Measurements from ENCODE around the gene PSMB7. TPM values are rescaled to one million over a fixed set of nuclear protein-coding genes. Genes with fewer than 3 reads are reported as not detected.

Gene PSMB7
- total and polyA plus RNA-seq, 2 of the 4 experiments (the other 2 are of a cell fraction): 340 to 430 TPM

GRCh38 chr9:124321935-124322334, 93.3 kb downstream of the PSMB7 start:
- ATAC-seq (ENCODE audit: low read depth) (no peak), DNase-seq (no peak)
- no peak overlapping the region for H3K27ac ChIP-seq (ENCODE audit: insufficient read depth, low read length)
- no peak overlapping the region for H3K4me3 ChIP-seq (ENCODE audit: insufficient read depth, low read depth, low read length)
- H3K4ac ChIP-seq (ENCODE audit: low read depth, low read length): no peak overlapping the region
- H4K91ac ChIP-seq (ENCODE audit: insufficient read depth, low read depth, low read length): no peak overlapping the region
- H4K20me1 ChIP-seq (ENCODE audit: insufficient read depth, low read length): peaks cover 5% of the 10 kb centered on the region; the same call in 1 of the 2 replicates
- H3K23ac ChIP-seq (ENCODE audit: low read depth, low read length): no peak overlapping the region
- no peak overlapping the region for H3K9ac ChIP-seq (ENCODE audit: low read depth, low read length)
- intact Hi-C loops (cut with micrococcal nuclease): no loop called here
- no peak overlapping the region for H2BK15ac ChIP-seq (ENCODE audit: low read depth, low read length)
- H3K56ac ChIP-seq (ENCODE audit: extremely low read depth, insufficient read depth, low read length): no peak overlapping the region
- no peaks in the 10 kb centered on the region for H3K27me3 ChIP-seq (ENCODE audit: control insufficient read depth, insufficient read depth, low read length)
- H2BK20ac ChIP-seq (ENCODE audit: low read depth, low read length): no peak overlapping the region
- H3K36me3 ChIP-seq (ENCODE audit: control insufficient read depth, insufficient read depth, low read length): peaks cover 67% of the 10 kb centered on the region
- ChIA-PET CTCF (no interaction called here), POLR2A (ENCODE audit: unreplicated experiment) (no interaction called here)
- peaks cover 6% of the 10 kb centered on the region; the same call in 1 of the 2 replicates for H3K4me1 ChIP-seq (ENCODE audit: control insufficient read depth, insufficient read depth, low read length)
- no peak overlapping the region for H3K4me2 ChIP-seq (ENCODE audit: low read depth, low read length)
- peaks cover 4% of the 10 kb centered on the region; the same call in 1 of the 2 replicates for H3K9me1 ChIP-seq (ENCODE audit: insufficient read depth, low read length)
- H3K18ac ChIP-seq (ENCODE audit: low read depth, low read length): no peak overlapping the region
- H2AFZ ChIP-seq (replicated peaks; ENCODE audit: low read length, poor library complexity): no peak overlapping the region
- TF ChIP-seq MAZ (IDR thresholded peaks at IDR 0.05; ENCODE audit: borderline replicate concordance, low read depth, low read length): no peak
- TF ChIP-seq NFE2L2 (IDR thresholded peaks at IDR 0.05; ENCODE audit: low read depth, low read length): no peak
- TF ChIP-seq CTCF (conservative IDR thresholded peaks at IDR 0.05; ENCODE audit: low read depth, low read length): no peak
- no peak for TF ChIP-seq BHLHE40 (IDR thresholded peaks at IDR 0.05; ENCODE audit: low read depth, low read length)
- TF ChIP-seq POLR2A (IDR thresholded peaks at IDR 0.05; ENCODE audit: low read depth, low read length): no peak
- no peak for TF ChIP-seq RFX5 (IDR thresholded peaks at IDR 0.05; ENCODE audit: low read depth, low read length)
- no peak for TF ChIP-seq RAD21 (IDR thresholded peaks at IDR 0.05; ENCODE audit: low read length)
- no peak for TF ChIP-seq CEBPB (IDR thresholded peaks at IDR 0.05; ENCODE audit: low read depth, low read length)
- no peak for TF ChIP-seq MXI1 (IDR thresholded peaks at IDR 0.05; ENCODE audit: borderline replicate concordance, low read depth, low read length)
- in situ Hi-C loops (cut with MboI; ENCODE audit: low sequenced_read_pairs): loop anchor here (5.0 to 25.0 kb wide), 2 partner anchors 195 to 785 kb away; no protein-coding TSS in a partner anchor
- H2BK5ac ChIP-seq (ENCODE audit: low read depth, low read length, poor library complexity, severe bottlenecking): no peak overlapping the region
- dilution Hi-C loops (cut with HindIII; ENCODE audit: low sequenced_read_pairs, unreplicated experiment): no loop called here
- H4K8ac ChIP-seq (ENCODE audit: low read depth in 2 of 2, low read length in 2 of 2): no peak overlapping the region
- H2AK9ac ChIP-seq (replicated peaks; ENCODE audit: low read depth, low read length, poor library complexity): no peak overlapping the region
- no peak overlapping the region for H2AK5ac ChIP-seq (ENCODE audit: low read depth, low read length)
- no peaks in the 10 kb centered on the region for H3K9me3 ChIP-seq (ENCODE audit: control insufficient read depth, insufficient read depth, low read length)
- H3K14ac ChIP-seq (replicated peaks; ENCODE audit: low read depth, low read length): no peak overlapping the region
- H2BK120ac ChIP-seq (ENCODE audit: low read depth, low read length): no peak overlapping the region
- 71% methylated on average over 2 of the region's 4 CpGs; no CpG with 5 or more reads in 1 of the 2 experiments for WGBS, 2 experiments (ENCODE audit: extremely low coverage in 2 of 2, insufficient read length in 1 of 2)
- H4K5ac ChIP-seq (ENCODE audit: low read depth, low read length): no peak overlapping the region
- peaks cover 17 to 54% of the 10 kb centered on the region in 2 experiments for H3K79me1 ChIP-seq (ENCODE audit: low read depth in 1 of 2, low read length in 2 of 2)
- no TSS peak for BruUV-seq (replicated peaks)
